DOHH2 (cell line): ENCODE measurements around the gene HEXIM1.

ENCODE experiments used
- H3F3A ChIP-seq: fragments of 200-600 bp; sonication (generic), shearing (Covaris generic); 2 replicates; pipeline ENCODE4 v1.6.0; 2016; ENCODE audit warnings: antibody characterized with exemption, mild to moderate bottlenecking; ENCODE audit not compliant: control insufficient read depth, insufficient read depth
- H3K27ac ChIP-seq: fragments of 200-600 bp; sonication (generic); 2 replicates; pipeline ENCODE4 v1.5.1; 2014; ENCODE audit warnings: low read depth, mild to moderate bottlenecking, low read length, moderate library complexity
- H3K27me3 ChIP-seq: fragments of 200-600 bp; sonication (generic); 2 replicates; pipeline ENCODE4 v1.6.1; 2014; ENCODE audit warnings: mild to moderate bottlenecking, low read length, mixed read lengths; ENCODE audit not compliant: control insufficient read depth
- H3K36me3 ChIP-seq: fragments of 200-600 bp; sonication (generic); 2 replicates; pipeline ENCODE4 v1.6.1; 2014; ENCODE audit warnings: mild to moderate bottlenecking, low read length, moderate library complexity, mixed read lengths; ENCODE audit not compliant: control insufficient read depth
- H3K4me1 ChIP-seq: fragments of 200-600 bp; sonication (generic); 2 replicates; pipeline ENCODE4 v1.6.1; 2014; ENCODE audit warnings: mild to moderate bottlenecking, low read length, mixed read lengths; ENCODE audit not compliant: control insufficient read depth
- H3K4me2 ChIP-seq: fragments of 200-600 bp; sonication (generic); 2 replicates; pipeline ENCODE4 v1.6.0; 2014; ENCODE audit warnings: mild to moderate bottlenecking, low read length, moderate library complexity
- H3K4me3 ChIP-seq: fragments of 200-600 bp; sonication (generic); 2 replicates; pipeline ENCODE4 v1.5.1; 2014; ENCODE audit warnings: mild to moderate bottlenecking, low read length, mixed read lengths
- H3K79me2 ChIP-seq: fragments of 200-600 bp; sonication (generic); 2 replicates; pipeline ENCODE4 v1.6.1; 2014; ENCODE audit warnings: mild to moderate bottlenecking, low read length, mixed read lengths; ENCODE audit not compliant: control insufficient read depth
- H3K9me2 ChIP-seq: fragments of 200-600 bp; sonication (generic); replicated peaks from 2 replicates; pipeline ENCODE4 v1.6.1; 2014; ENCODE audit warnings: mild to moderate bottlenecking, low read length, mixed read lengths; ENCODE audit not compliant: control insufficient read depth
- H3K9me3 ChIP-seq: fragments of 200-600 bp; sonication (generic); 2 replicates; pipeline ENCODE4 v1.6.1; 2014; ENCODE audit warnings: antibody characterized with exemption, low read length, mixed read lengths; ENCODE audit not compliant: control insufficient read depth, insufficient read depth
- H4K20me1 ChIP-seq: fragments of 200-600 bp; sonication (generic); 2 replicates; pipeline ENCODE4 v1.6.0; 2014; ENCODE audit warnings: low read depth, mild to moderate bottlenecking, antibody characterized with exemption, low read length, moderate library complexity; ENCODE audit not compliant: control insufficient read depth, insufficient read depth
- EZH2phosphoT487 ChIP-seq: fragments of 200-600 bp; sonication (generic); IDR thresholded peaks from 2 replicates; pipeline ENCODE4 v1.6.1; 2017; ENCODE audit warnings: borderline replicate concordance, mild to moderate bottlenecking, antibody characterized with exemption, low read length, moderate library complexity, mixed read lengths
- TF ChIP-seq, protein P1 (sequence below): fragments of 200-600 bp; sonication (generic); IDR thresholded peaks from one replicate; pipeline ENCODE4 v1.5.1; 2014; ENCODE audit warnings: antibody characterized with exemption, mild to moderate bottlenecking, low read depth, low read length; ENCODE audit not compliant: poor library complexity, severe bottlenecking

HEXIM1 gene

DNA sequence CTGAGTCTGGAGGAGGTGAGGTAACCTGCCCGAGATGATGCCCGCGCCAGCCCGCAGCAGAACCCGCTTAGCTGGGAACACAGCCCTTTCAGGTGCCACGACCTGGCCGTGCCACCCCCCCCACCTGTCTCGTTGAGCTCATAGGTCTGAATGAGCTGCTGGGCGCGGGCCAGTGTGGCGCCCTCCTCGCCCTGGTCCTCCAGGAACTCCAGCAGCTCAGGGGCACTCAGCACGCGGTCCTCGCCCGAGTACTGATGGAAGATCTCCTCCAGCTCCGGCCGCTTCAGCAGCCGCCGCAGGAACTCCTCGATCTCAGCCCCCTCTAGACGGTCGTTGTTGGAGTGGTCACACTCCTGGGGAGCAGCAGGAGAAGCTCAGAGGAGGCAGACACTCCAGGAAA is 29.6 kb upstream of the HEXIM1 start:
- no peaks in the 10 kb centered on the region for H3K79me2 ChIP-seq
- no peaks in the 10 kb centered on the region for H3K36me3 ChIP-seq
- H3K27ac ChIP-seq = no peak overlapping the region
- no peaks in the 10 kb centered on the region for H3F3A ChIP-seq
- H3K4me3 ChIP-seq = no peak overlapping the region
- TF ChIP-seq, protein P1, sequence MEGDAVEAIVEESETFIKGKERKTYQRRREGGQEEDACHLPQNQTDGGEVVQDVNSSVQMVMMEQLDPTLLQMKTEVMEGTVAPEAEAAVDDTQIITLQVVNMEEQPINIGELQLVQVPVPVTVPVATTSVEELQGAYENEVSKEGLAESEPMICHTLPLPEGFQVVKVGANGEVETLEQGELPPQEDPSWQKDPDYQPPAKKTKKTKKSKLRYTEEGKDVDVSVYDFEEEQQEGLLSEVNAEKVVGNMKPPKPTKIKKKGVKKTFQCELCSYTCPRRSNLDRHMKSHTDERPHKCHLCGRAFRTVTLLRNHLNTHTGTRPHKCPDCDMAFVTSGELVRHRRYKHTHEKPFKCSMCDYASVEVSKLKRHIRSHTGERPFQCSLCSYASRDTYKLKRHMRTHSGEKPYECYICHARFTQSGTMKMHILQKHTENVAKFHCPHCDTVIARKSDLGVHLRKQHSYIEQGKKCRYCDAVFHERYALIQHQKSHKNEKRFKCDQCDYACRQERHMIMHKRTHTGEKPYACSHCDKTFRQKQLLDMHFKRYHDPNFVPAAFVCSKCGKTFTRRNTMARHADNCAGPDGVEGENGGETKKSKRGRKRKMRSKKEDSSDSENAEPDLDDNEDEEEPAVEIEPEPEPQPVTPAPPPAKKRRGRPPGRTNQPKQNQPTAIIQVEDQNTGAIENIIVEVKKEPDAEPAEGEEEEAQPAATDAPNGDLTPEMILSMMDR = no peak
- TF ChIP-seq EZH2phosphoT487 = no peak
- H3K9me2 ChIP-seq = no peaks in the 10 kb centered on the region
- H4K20me1 ChIP-seq = no peaks in the 10 kb centered on the region
- H3K9me3 ChIP-seq = no peaks in the 10 kb centered on the region
- H3K4me1 ChIP-seq = no peaks in the 10 kb centered on the region
- no peaks in the 10 kb centered on the region for H3K27me3 ChIP-seq
- H3K4me2 ChIP-seq = no peak overlapping the region

DNA sequence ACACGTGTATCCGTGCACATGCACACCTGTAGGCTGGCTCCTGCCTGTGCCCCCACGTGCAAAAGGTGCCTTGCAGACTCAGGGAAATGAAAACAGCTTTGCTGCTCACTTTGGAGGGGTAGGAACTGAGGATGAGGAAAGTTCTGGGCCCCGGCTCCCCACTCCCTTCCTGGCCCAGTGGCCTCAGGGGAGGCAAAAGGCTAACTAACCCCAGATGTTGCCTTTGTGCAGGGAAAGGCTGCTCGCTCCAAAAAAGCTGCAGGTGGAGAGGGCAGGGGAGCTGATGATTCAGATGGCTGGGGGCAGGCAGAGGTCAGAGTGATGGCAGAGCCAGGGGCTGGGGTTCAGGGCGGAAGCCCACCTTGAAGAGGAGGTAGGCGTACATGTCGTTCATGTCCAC is 28.3 kb upstream of the HEXIM1 start:
- H3K36me3 ChIP-seq = no peaks in the 10 kb centered on the region
- H3K4me1 ChIP-seq = no peaks in the 10 kb centered on the region
- no peaks in the 10 kb centered on the region for H3K9me2 ChIP-seq
- H3K27me3 ChIP-seq = no peaks in the 10 kb centered on the region
- no peak for TF ChIP-seq EZH2phosphoT487
- TF ChIP-seq, protein P1 = no peak
- H4K20me1 ChIP-seq = no peaks in the 10 kb centered on the region
- H3K4me2 ChIP-seq = no peak overlapping the region
- no peaks in the 10 kb centered on the region for H3F3A ChIP-seq
- H3K4me3 ChIP-seq = no peak overlapping the region
- no peak overlapping the region for H3K27ac ChIP-seq
- no peaks in the 10 kb centered on the region for H3K79me2 ChIP-seq
- H3K9me3 ChIP-seq = no peaks in the 10 kb centered on the region

DNA sequence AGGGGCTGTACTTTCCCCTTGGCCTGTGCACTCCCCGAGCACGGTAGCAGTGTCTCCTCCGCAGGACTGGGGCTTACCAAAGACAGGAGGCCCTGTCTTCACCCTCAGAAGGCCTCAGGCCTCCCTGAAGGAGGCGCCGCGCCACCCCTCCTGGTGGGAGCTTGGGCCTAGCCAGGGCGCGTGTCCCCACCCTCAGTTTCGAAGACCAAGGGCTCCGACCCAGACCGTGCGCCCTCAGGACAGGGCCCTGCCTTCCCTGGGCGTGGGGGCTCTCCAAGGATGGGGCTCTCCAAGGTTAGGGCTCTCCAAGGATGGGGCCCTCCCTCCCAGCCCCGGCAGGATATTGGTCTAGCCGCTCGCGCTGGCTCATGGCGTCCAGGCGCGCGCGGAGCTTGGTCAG is 27.7 kb upstream of the HEXIM1 start:
- no peak overlapping the region for H3K4me2 ChIP-seq
- no peaks in the 10 kb centered on the region for H4K20me1 ChIP-seq
- H3K9me2 ChIP-seq = no peaks in the 10 kb centered on the region
- H3K9me3 ChIP-seq = no peaks in the 10 kb centered on the region
- H3F3A ChIP-seq = no peaks in the 10 kb centered on the region
- H3K79me2 ChIP-seq = no peaks in the 10 kb centered on the region
- no peak overlapping the region for H3K4me3 ChIP-seq
- no peaks in the 10 kb centered on the region for H3K36me3 ChIP-seq
- TF ChIP-seq, protein P1 = no peak
- TF ChIP-seq EZH2phosphoT487 = no peak
- H3K27me3 ChIP-seq = no peaks in the 10 kb centered on the region
- no peak overlapping the region for H3K27ac ChIP-seq
- H3K4me1 ChIP-seq = no peaks in the 10 kb centered on the region

DNA sequence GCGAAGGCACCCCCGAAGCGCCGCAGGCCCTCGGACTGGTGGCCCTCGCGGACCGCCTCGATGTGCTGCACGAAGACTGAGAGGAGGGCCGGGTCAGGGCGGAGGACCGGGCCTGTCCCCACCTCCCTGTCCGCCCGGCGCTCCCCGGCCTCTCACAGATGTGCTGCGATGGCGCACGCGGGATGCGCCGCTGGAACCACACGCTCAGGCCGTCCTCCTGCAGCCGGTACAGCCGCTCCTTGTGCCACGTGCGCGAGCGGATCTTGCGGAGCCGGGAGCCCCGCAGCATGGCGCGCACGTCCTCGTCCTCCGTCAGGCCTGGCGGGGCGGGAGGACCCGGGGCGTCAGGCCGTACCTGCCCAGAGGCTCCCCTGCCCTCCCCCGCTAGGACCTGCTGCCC is 27.2 kb upstream of the HEXIM1 start:
- Histone ChIP-seq H3F3A (no peaks in the 10 kb centered on the region), H3K9me2 (no peaks in the 10 kb centered on the region), H3K4me1 (no peaks in the 10 kb centered on the region), H3K36me3 (no peaks in the 10 kb centered on the region), H3K27ac (no peak overlapping the region), H3K9me3 (no peaks in the 10 kb centered on the region), H3K27me3 (no peaks in the 10 kb centered on the region), H3K4me3 (no peak overlapping the region), H4K20me1 (no peaks in the 10 kb centered on the region), H3K4me2 (no peak overlapping the region), H3K79me2 (no peaks in the 10 kb centered on the region)
- TF ChIP-seq, protein P1 = no peak
- no peak for TF ChIP-seq EZH2phosphoT487
